Bronchial epithelial cell (primary cell): ENCODE measurements around the gene INTS7. TPM values are rescaled to one million over a fixed set of nuclear protein-coding genes. Genes with fewer than 3 reads are reported as not detected.

Experiments
- DNase-seq: peaks from one replicate; pipeline ENCODE4 v3.0.0-alpha.2; 2010; ENCODE audit warnings: low read depth
- FAIRE-seq: peaks from 2 replicates; lab custom pipeline; 2011; peaks lifted over from hg19 to GRCh38; lab: Jason Lieb, UNC
- H3K27me3 ChIP-seq: 2 replicates; pipeline ENCODE4 v1.5.1; 2011; ENCODE audit warnings: low read length; ENCODE audit not compliant: control insufficient read depth, insufficient read depth
- H3K36me3 ChIP-seq: 2 replicates; pipeline ENCODE4 v1.5.1; 2011; ENCODE audit warnings: low read length; ENCODE audit not compliant: control insufficient read depth, insufficient read depth
- H3K4me3 ChIP-seq: 2 replicates; pipeline ENCODE4 v1.5.1; 2011; ENCODE audit warnings: mild to moderate bottlenecking, low read depth, low read length, control low read depth
- CTCF ChIP-seq: IDR thresholded peaks from 2 replicates; pipeline ENCODE4 v1.5.1; 2011; ENCODE audit warnings: mild to moderate bottlenecking, moderate library complexity, low read length, control low read depth, inconsistent platforms; ENCODE audit not compliant: insufficient read depth, severe bottlenecking
- total RNA-seq: library from RNA; depleted of rRNA; stranded (reverse); fragments of >200 nt; gene quantifications from 2 replicates; pipeline ENCODE4 v1.2.1, GENCODE V29; 2014

INTS7 gene, protein sequence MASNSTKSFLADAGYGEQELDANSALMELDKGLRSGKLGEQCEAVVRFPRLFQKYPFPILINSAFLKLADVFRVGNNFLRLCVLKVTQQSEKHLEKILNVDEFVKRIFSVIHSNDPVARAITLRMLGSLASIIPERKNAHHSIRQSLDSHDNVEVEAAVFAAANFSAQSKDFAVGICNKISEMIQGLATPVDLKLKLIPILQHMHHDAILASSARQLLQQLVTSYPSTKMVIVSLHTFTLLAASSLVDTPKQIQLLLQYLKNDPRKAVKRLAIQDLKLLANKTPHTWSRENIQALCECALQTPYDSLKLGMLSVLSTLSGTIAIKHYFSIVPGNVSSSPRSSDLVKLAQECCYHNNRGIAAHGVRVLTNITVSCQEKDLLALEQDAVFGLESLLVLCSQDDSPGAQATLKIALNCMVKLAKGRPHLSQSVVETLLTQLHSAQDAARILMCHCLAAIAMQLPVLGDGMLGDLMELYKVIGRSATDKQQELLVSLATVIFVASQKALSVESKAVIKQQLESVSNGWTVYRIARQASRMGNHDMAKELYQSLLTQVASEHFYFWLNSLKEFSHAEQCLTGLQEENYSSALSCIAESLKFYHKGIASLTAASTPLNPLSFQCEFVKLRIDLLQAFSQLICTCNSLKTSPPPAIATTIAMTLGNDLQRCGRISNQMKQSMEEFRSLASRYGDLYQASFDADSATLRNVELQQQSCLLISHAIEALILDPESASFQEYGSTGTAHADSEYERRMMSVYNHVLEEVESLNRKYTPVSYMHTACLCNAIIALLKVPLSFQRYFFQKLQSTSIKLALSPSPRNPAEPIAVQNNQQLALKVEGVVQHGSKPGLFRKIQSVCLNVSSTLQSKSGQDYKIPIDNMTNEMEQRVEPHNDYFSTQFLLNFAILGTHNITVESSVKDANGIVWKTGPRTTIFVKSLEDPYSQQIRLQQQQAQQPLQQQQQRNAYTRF
- total RNA-seq: 12.9 and 16.5 TPM in 2 replicates

DNA sequence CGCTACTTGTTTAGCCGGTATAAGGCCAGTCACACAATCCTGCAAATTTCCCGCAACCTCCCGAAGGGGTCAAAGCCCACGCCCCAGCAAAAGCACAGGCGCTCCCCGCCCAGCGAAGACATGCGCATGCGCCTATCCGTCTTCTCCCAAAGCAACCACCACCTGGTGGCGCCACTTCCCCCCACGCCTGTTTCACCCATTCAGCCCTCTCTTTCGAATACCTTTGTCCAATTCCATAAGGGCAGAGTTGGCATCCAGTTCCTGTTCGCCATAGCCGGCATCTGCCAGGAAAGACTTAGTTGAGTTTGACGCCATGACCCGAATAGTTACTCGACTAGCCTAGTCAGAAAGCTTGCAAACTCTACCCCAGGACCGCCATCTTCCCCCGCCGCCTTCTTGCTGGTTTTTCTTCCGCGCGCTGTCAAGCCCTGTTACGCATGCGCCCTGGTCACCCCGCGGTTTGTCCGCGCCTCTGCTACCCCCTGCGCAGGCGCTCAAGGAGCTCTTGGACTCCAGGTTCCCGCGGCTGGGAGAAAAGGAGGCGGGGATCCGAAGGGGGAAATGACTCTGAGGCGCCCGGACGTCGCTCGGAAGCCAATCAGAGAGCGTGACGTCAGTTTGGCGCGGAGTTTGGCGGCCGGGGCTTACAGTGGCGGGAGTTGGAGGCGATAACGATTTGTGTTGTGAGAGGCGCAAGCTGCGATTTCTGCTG is at the start of gene INTS7, which contains the start of gene DTL:
Gene INTS7, minus strand, starts transcription at position 435 of the 712 bp plus-strand sequence. Its CDS starts 120 bp downstream, at position 315.
Gene DTL, plus strand, starts transcription at position 626 of the 712 bp plus-strand sequence. CDS start 143 bp downstream, outside the sequence.
- Histone ChIP-seq H3K4me3 (peak within 1 kb of the TSS; percentile 70), H3K27me3 (no peaks in the 10 kb centered on the region), H3K36me3 (no peaks in the 10 kb centered on the region)
- peak; percentile 95 for TF ChIP-seq CTCF
- DNase-seq (peak; percentile 96), FAIRE-seq (peak; percentile 40)

GRCh38 chr1:212082765-212083406 is 47.5 kb upstream of the INTS7 start:
- FAIRE-seq: no peak
- Histone ChIP-seq H3K27me3 (no peaks in the 10 kb centered on the region), H3K36me3 (no peaks in the 10 kb centered on the region), H3K4me3 (no peak overlapping the region)
- TF ChIP-seq CTCF: no peak
- no peak for DNase-seq

DNA sequence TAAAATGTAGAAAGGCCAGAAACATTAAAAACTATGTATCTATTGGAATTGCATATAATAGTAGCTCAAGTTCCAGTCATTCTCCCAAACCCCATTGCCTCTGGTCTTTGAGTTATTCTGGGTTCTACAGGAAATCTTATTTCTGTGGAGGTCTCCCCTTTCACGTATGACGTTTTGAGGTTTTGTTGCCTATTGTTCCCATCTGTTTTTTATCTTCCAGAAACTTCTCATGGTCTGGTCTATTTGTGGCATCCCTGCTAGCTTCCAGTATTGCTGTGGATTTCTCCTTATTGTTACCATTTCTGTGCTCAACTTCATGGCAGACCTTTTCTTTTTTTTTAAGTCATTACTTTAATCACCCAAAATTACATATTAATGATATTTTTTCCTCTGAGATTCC is 43.5 kb upstream of the INTS7 start:
- H3K36me3 ChIP-seq: no peaks in the 10 kb centered on the region
- no peaks in the 10 kb centered on the region for H3K27me3 ChIP-seq
- no peak overlapping the region for H3K4me3 ChIP-seq
- no peak for TF ChIP-seq CTCF
- DNase-seq (no peak), FAIRE-seq (no peak)

GRCh38 chr1:212077028-212077427 is 41.7 kb upstream of the INTS7 start:
- Histone ChIP-seq H3K27me3 (no peaks in the 10 kb centered on the region), H3K36me3 (no peaks in the 10 kb centered on the region), H3K4me3 (no peak overlapping the region)
- no peak for TF ChIP-seq CTCF
- no peak for FAIRE-seq
- DNase-seq: peak; percentile 97

GRCh38 chr1:212074856-212075255 is 39.5 kb upstream of the INTS7 start:
- no peak for TF ChIP-seq CTCF
- Histone ChIP-seq H3K27me3 (no peaks in the 10 kb centered on the region), H3K4me3 (no peak overlapping the region), H3K36me3 (no peaks in the 10 kb centered on the region)
- FAIRE-seq (no peak), DNase-seq (no peak)
